Stomach smooth muscle (tissue), 2 donors: ENCODE results near the gene SFXN3.

Experiments
- H3K27ac ChIP-seq: one replicate; pipeline ENCODE4 v1.7.0; 2013; ENCODE audit warnings: mild to moderate bottlenecking, low read length, inconsistent platforms
- H3K27me3 ChIP-seq, 2 donors: one replicate each; pipeline ENCODE4 v1.7.0; 2013; ENCODE audit warnings: low read length in 2 of 2; ENCODE audit not compliant: insufficient read depth in 2 of 2, control insufficient read depth in 1 of 2
- H3K36me3 ChIP-seq, 2 donors: one replicate each; pipeline ENCODE4 v1.7.0; 2013; ENCODE audit warnings: low read length in 2 of 2; ENCODE audit not compliant: control insufficient read depth in 2 of 2, insufficient read depth in 2 of 2
- H3K4me1 ChIP-seq: one replicate; pipeline ENCODE4 v1.7.0; 2013; ENCODE audit warnings: low read length; ENCODE audit not compliant: control insufficient read depth, insufficient read depth
- H3K4me3 ChIP-seq, 2 donors: one replicate each; pipeline ENCODE4 v1.7.0; 2013; ENCODE audit warnings: low read length in 2 of 2
- H3K9ac ChIP-seq, 2 donors: one replicate each; pipeline ENCODE4 v1.7.0; 2013; ENCODE audit warnings: low read length in 2 of 2, mild to moderate bottlenecking in 1 of 2
- H3K9me3 ChIP-seq, 2 donors: one replicate each; pipeline ENCODE4 v1.7.0; 2013; ENCODE audit warnings: low read length in 2 of 2; ENCODE audit not compliant: control insufficient read depth in 2 of 2
- donor health status: healthy.
- donor health status: Pancreatic carcinoma.

Gene SFXN3

GRCh38 chr10:101061624-101062231 lies 30.7 kb downstream of the SFXN3 start, which contains the start of gene KAZALD1:
TSS of gene KAZALD1 (plus strand) at chr10:101061989. CDS start at chr10:101062593, 604 bp downstream.
- no peaks in the 10 kb centered on the region for H3K9me3 ChIP-seq
- peaks cover 36 to 49% of the 10 kb centered on the region in 2 donors for H3K27me3 ChIP-seq
- H3K9ac ChIP-seq: peak within 1 kb of the TSS; percentile 77 to 99
- no peaks in the 10 kb centered on the region for H3K36me3 ChIP-seq
- H3K4me1 ChIP-seq: peaks cover 55% of the 10 kb centered on the region
- peak within 1 kb of the TSS; percentile 83 to 99 for H3K4me3 ChIP-seq
- peak within 1 kb of the TSS; percentile 82 for H3K27ac ChIP-seq

- Histone ChIP-seq H3K4me1 (peaks cover 61% of the 10 kb centered on the region), H3K4me3 (peak overlapping the region in 1 of 2 donors; percentile 99), H3K27ac (no peak overlapping the region), H3K27me3 (peaks cover 40 to 54% of the 10 kb centered on the region in 2 donors), H3K9me3 (no peaks in the 10 kb centered on the region), H3K9ac (no peak overlapping the region), H3K36me3 (no peaks in the 10 kb centered on the region)
Observed at GRCh38 chr10:101062232-101063049, 31.4 kb downstream of the SFXN3 start.

- H3K27me3 ChIP-seq: peaks cover 42 to 55% of the 10 kb centered on the region in 2 donors
- H3K4me3 ChIP-seq: peak overlapping the region in 1 of 2 donors; percentile 99
- no peaks in the 10 kb centered on the region for H3K36me3 ChIP-seq
- H3K27ac ChIP-seq: no peak overlapping the region
- no peak overlapping the region for H3K9ac ChIP-seq
- H3K4me1 ChIP-seq: peaks cover 64% of the 10 kb centered on the region
- H3K9me3 ChIP-seq: no peaks in the 10 kb centered on the region
Observed at GRCh38 chr10:101063050-101063525, 32.1 kb downstream of the SFXN3 start.

- Histone ChIP-seq H3K9ac (no peak overlapping the region), H3K27ac (no peak overlapping the region), H3K4me3 (no peak overlapping the region), H3K9me3 (no peaks in the 10 kb centered on the region), H3K4me1 (peaks cover 64% of the 10 kb centered on the region), H3K36me3 (no peaks in the 10 kb centered on the region), H3K27me3 (peaks cover 42 to 55% of the 10 kb centered on the region in 2 donors)
Observed at GRCh38 chr10:101063548-101064414, 32.7 kb downstream of the SFXN3 start.

GRCh38 chr10:101064415-101065030 lies 33.5 kb downstream of the SFXN3 start:
- Histone ChIP-seq H3K27me3 (peaks cover 42 to 55% of the 10 kb centered on the region in 2 donors), H3K9me3 (no peaks in the 10 kb centered on the region), H3K4me1 (peaks cover 64% of the 10 kb centered on the region), H3K4me3 (no peak overlapping the region), H3K36me3 (no peaks in the 10 kb centered on the region), H3K9ac (no peak overlapping the region), H3K27ac (no peak overlapping the region)

GRCh38 chr10:101065481-101066145 lies 34.6 kb downstream of the SFXN3 start:
- Histone ChIP-seq H3K4me3 (peak overlapping the region; percentile 13 to 80), H3K9ac (peak overlapping the region in 1 of 2 donors; percentile 13), H3K27ac (no peak overlapping the region)

GRCh38 chr10:101066146-101066895 lies 35.3 kb downstream of the SFXN3 start:
- no peak overlapping the region for H3K27ac ChIP-seq
- peaks cover 53% of the 10 kb centered on the region for H3K4me1 ChIP-seq
- H3K9ac ChIP-seq: peak overlapping the region in 1 of 2 donors; percentile 13
- H3K4me3 ChIP-seq: peak overlapping the region; percentile 13 to 80
- no peaks in the 10 kb centered on the region for H3K9me3 ChIP-seq
- H3K27me3 ChIP-seq: peaks cover 42 to 55% of the 10 kb centered on the region in 2 donors
- H3K36me3 ChIP-seq: no peaks in the 10 kb centered on the region

More at GRCh38 chr10:101065481-101066145, 34.6 kb downstream of the SFXN3 start:
- peaks cover 58% of the 10 kb centered on the region for H3K4me1 ChIP-seq
- H3K36me3 ChIP-seq: no peaks in the 10 kb centered on the region
- peaks cover 42 to 55% of the 10 kb centered on the region in 2 donors for H3K27me3 ChIP-seq
- H3K9me3 ChIP-seq: no peaks in the 10 kb centered on the region

- Histone ChIP-seq H3K27ac (no peak overlapping the region), H3K4me3 (peak overlapping the region; percentile 65 to 80), H3K36me3 (no peaks in the 10 kb centered on the region), H3K27me3 (peaks cover 46 to 57% of the 10 kb centered on the region in 2 donors), H3K9me3 (no peaks in the 10 kb centered on the region), H3K4me1 (peaks cover 47% of the 10 kb centered on the region), H3K9ac (peak overlapping the region in 1 of 2 donors; percentile 40)
Observed at GRCh38 chr10:101066896-101067355, 35.9 kb downstream of the SFXN3 start.
